Measurements from ENCODE around the gene CASS4.

GRCh38 chr20:56368351-56369134, 43.5 kb upstream of the CASS4 start:
- TF ChIP-seq POLR2A (IDR thresholded peaks at IDR 0.05) (no peak), CTCF (IDR thresholded peaks at IDR 0.05) (no peak)

Data from ovary (tissue), 3 donors.